ENCODE measurements around the gene HOXB7. TPM values are rescaled to one million over a fixed set of nuclear protein-coding genes. Genes with fewer than 3 reads are reported as not detected.

The HOXB7 gene
- polyA plus RNA-seq, 1 experiment, result not detected

DNA sequence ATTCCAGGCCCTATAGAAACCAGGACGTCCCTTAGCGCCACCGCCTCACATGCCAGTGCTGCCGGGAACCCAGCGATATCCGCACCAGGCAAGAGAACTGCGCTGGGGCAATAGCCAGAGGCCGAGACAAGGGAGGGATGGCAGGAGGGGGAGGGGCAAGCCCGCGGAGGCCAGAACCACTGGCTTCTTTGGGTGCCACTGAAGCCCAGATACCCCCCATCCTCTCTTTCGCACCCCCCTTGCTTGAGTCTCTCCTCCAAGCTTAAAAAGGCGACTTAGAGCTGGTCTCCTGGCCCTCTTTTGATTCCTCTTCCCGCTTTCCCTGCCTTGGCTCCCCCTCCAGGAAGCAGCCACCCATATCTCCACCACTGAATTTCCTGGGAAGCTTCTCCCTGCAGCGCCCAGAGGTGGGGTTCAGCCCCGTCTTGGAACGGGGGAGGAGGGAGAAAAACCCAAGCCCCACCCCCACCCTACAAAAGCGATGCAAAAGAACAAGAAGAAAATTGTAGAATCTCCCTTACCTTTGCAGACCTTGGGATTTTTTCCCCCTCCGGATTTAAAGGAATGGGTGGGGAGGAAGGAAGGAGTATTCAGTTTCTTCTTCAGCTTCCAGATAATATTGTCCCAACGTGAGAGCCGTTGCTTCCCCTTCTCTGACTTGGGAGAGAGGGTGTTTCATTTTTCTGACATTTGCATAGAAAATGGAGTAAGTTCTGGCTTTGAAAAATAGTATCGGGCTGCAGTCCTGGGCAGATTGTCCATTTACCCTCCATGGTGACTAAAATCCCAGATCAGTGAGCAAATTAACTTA is 6.7 kb downstream of the HOXB7 start:
- no peak for TF ChIP-seq CTCF (IDR thresholded peaks at IDR 0.05; ENCODE audit: insufficient read depth, low read depth, low read length)
- H3K27me3 ChIP-seq (ENCODE audit: control insufficient read depth, insufficient read depth, low read length), result peaks cover 92% of the 10 kb centered on the region
- POLR2A ChIA-PET, result no interaction called here

DNA sequence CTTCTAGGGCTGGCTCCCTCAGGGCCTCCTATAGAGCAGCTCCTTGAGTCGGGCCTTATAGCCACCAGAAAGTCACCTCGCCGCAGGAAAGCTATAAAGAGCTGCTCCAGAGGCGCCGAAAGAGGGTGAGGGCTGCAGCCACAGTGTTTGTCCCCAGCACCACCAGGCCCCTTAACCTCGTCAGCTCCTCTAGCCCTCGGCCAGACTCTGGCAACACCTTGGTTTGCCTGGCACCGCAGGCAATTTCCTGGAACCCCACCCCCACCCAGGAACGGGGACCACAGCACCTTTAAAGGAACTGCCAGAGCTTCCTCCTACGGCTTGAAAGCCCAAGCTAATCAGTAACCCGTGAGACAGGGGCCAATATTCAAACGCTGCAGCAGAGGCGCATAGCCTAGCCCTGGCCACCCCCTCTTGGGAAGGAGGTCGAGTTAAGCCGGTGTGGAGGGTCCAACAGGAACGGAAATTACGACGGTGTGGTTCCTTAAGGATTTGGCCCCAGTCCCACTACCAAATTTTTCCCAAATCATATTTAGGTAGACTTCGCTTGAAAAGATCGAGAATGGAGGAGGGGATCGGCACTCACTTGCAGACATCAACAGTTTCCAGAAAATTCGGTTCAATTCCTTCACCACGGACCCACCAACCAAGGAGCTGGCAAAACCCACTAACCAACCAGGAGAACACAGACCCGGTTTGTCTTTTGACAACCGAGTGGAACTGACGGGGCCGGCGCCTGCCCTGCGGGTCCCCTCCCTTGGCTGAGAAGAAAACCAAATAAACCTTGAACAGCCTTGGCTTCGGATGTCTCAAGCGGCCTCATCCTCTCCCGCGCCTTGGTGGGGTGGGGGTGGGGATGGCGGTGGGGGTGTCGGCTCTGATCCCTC is 9.0 kb downstream of the HOXB7 start:
- ChIA-PET CTCF (interaction anchor here (0.8 to 1.9 kb wide), 16 partner anchors 8 to 442 kb away, joined by 3 to 9 read pairs (median 4); partner anchors contain the start of gene HOXB5), POLR2A (no interaction called here)

More for the DNA sequence above, 6.7 kb downstream of the HOXB7 start:
- H3K4me3 ChIP-seq (ENCODE audit: low read depth, low read length), result no peak overlapping the region
- no peak for DNase-seq (ENCODE audit: low read depth)
- H3K36me3 ChIP-seq (ENCODE audit: control insufficient read depth, insufficient read depth, low read length), result no peaks in the 10 kb centered on the region
- CTCF ChIA-PET, result interaction anchor here (0.6 to 0.9 kb wide), 6 partner anchors 9 to 600 kb away, joined by 3 to 5 read pairs (median 3); no protein-coding TSS in a partner anchor

GRCh38 chr17:48601207-48601538 is 9.6 kb downstream of the HOXB7 start:
- peaks cover 94% of the 10 kb centered on the region for H3K27me3 ChIP-seq (ENCODE audit: control insufficient read depth, insufficient read depth, low read length)
- TF ChIP-seq CTCF (IDR thresholded peaks at IDR 0.05; ENCODE audit: insufficient read depth, low read depth, low read length), result no peak
- H3K36me3 ChIP-seq (ENCODE audit: control insufficient read depth, insufficient read depth, low read length), result no peaks in the 10 kb centered on the region
- ChIA-PET CTCF (interaction anchor here (0.6 to 1.9 kb wide), 16 partner anchors 8 to 385 kb away, joined by 3 to 9 read pairs (median 3); partner anchors contain the start of gene HOXB5), POLR2A (no interaction called here)
- H3K4me3 ChIP-seq (ENCODE audit: low read depth, low read length), result no peak overlapping the region
- DNase-seq (ENCODE audit: low read depth), result no peak

More for the DNA sequence above, 9.0 kb downstream of the HOXB7 start:
- TF ChIP-seq CTCF (IDR thresholded peaks at IDR 0.05; ENCODE audit: insufficient read depth, low read depth, low read length), result no peak
- no peak for DNase-seq (ENCODE audit: low read depth)
- H3K36me3 ChIP-seq (ENCODE audit: control insufficient read depth, insufficient read depth, low read length), result no peaks in the 10 kb centered on the region
- peaks cover 94% of the 10 kb centered on the region for H3K27me3 ChIP-seq (ENCODE audit: control insufficient read depth, insufficient read depth, low read length)
- H3K4me3 ChIP-seq (ENCODE audit: low read depth, low read length), result no peak overlapping the region

- Histone ChIP-seq H3K4me3 (ENCODE audit: low read depth, low read length) (no peak overlapping the region), H3K36me3 (ENCODE audit: control insufficient read depth, insufficient read depth, low read length) (no peaks in the 10 kb centered on the region), H3K27me3 (ENCODE audit: control insufficient read depth, insufficient read depth, low read length) (peaks cover 95% of the 10 kb centered on the region)
- CTCF ChIA-PET, result interaction anchor here (0.6 to 1.9 kb wide), 7 partner anchors 9 to 384 kb away, joined by 3 to 9 read pairs (median 4); no protein-coding TSS in a partner anchor
- TF ChIP-seq CTCF (IDR thresholded peaks at IDR 0.05; ENCODE audit: insufficient read depth, low read depth, low read length), result no peak
- no peak for DNase-seq (ENCODE audit: low read depth)
- POLR2A ChIA-PET, result no interaction called here
Observed at GRCh38 chr17:48600244-48601098, 10.3 kb downstream of the HOXB7 start.
